OCI-LY7 (cell line): ENCODE results near the gene RNF207.

Experiments used
- EZH2phosphoT487 ChIP-seq: fragments of 200-600 bp; sonication (generic); IDR thresholded peaks from 2 replicates; pipeline ENCODE4 v1.6.1; 2018; ENCODE audit warnings: low read depth, borderline replicate concordance, mild to moderate bottlenecking, mixed run types, antibody characterized with exemption, low read length, moderate library complexity, mixed read lengths
- TF ChIP-seq, protein P1 (sequence below): fragments of 200-600 bp; sonication (generic); conservative IDR thresholded peaks from 2 replicates; pipeline ENCODE4 v1.5.1; 2014; ENCODE audit warnings: mild to moderate bottlenecking, antibody characterized with exemption, low read length, moderate library complexity, mixed read lengths

DNA sequence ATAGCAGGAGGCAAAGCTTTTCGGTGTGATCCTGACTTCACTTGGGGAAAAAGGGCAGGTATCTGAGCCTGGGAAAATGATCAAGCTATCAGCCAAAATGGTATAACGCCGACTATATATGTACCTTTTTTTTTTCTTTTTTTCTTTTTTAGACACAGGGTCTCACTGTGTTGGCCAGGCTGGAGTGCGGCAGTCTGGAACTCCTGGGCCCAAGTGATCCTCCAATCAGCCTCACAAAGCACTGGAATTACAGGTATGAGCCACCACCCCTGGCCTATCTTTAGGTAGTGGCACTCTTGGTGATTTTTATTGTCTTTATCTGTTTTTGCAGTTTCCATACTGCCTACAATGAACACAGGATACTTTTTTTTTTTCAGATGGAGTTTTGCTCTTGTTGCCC is 31.2 kb downstream of the RNF207 start:
- TF ChIP-seq, protein P1, sequence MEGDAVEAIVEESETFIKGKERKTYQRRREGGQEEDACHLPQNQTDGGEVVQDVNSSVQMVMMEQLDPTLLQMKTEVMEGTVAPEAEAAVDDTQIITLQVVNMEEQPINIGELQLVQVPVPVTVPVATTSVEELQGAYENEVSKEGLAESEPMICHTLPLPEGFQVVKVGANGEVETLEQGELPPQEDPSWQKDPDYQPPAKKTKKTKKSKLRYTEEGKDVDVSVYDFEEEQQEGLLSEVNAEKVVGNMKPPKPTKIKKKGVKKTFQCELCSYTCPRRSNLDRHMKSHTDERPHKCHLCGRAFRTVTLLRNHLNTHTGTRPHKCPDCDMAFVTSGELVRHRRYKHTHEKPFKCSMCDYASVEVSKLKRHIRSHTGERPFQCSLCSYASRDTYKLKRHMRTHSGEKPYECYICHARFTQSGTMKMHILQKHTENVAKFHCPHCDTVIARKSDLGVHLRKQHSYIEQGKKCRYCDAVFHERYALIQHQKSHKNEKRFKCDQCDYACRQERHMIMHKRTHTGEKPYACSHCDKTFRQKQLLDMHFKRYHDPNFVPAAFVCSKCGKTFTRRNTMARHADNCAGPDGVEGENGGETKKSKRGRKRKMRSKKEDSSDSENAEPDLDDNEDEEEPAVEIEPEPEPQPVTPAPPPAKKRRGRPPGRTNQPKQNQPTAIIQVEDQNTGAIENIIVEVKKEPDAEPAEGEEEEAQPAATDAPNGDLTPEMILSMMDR, result no peak
- no peak for TF ChIP-seq EZH2phosphoT487
